CD4-positive, alpha-beta T cell (primary cell): ENCODE data around the gene MED8. TPM values are rescaled to one million over a fixed set of nuclear protein-coding genes. Genes with fewer than 3 reads are reported as not detected.

Source experiments
- ATAC-seq: fragments of 200-7000 bp; cut with Tn5 transposase; one replicate; pipeline ENCODE4 v1.10.0; 2022; ENCODE audit warnings: mild to moderate bottlenecking; ENCODE audit not compliant: poor library complexity
- CTCF ChIA-PET: fragments of 350-600 bp; sonication (Branson Sonifier 250); formaldehyde crosslinking; loops from one replicate; lab custom pipeline; 2021; ENCODE audit warnings: antibody characterized with exemption, inconsistent platforms; lab: Charles Lee
- POLR2A ChIA-PET: fragments of 350-600 bp; sonication (Branson Sonifier 250); formaldehyde crosslinking; loops from one replicate; lab custom pipeline; 2021; ENCODE audit warnings: antibody characterized with exemption, inconsistent platforms; lab: Charles Lee
- DNase-seq, 14 experiments: peaks; one replicate each; pipeline ENCODE4 v3.0.0-alpha.2; 2013 to 2020; ENCODE audit warnings: mixed read lengths in 2 of 14
- H3K27ac ChIP-seq, 2 donors: one replicate each; pipeline versions ENCODE4 v1.5.1 to v1.7.0; 2013; ENCODE audit warnings: low read length in 2 of 2, low read depth in 1 of 2, mild to moderate bottlenecking in 1 of 2
- H3K27me3 ChIP-seq, 2 experiments: 1 replicate in 1 of 2; 2 replicates in 1 of 2; pipeline versions ENCODE4 v1.6.1 to v1.7.0; 2013; ENCODE audit warnings: low read length in 2 of 2, control low read depth in 1 of 2, mild to moderate bottlenecking in 1 of 2, moderate library complexity in 1 of 2; ENCODE audit not compliant: insufficient read depth in 2 of 2, control insufficient read depth in 1 of 2
- H3K36me3 ChIP-seq: one replicate; pipeline ENCODE4 v1.6.1; 2013; ENCODE audit warnings: low read length, control low read depth; ENCODE audit not compliant: insufficient read depth
- H3K4me1 ChIP-seq: one replicate; pipeline ENCODE4 v1.6.1; 2013; ENCODE audit warnings: low read length, control low read depth; ENCODE audit not compliant: insufficient read depth
- H3K4me3 ChIP-seq: one replicate; pipeline ENCODE4 v1.5.1; 2013; ENCODE audit warnings: mild to moderate bottlenecking, low read length, moderate library complexity
- H3K9me3 ChIP-seq, 2 experiments: 1 replicate in 1 of 2; 2 replicates in 1 of 2; pipeline versions ENCODE4 v1.6.1 to v1.7.0; 2013; ENCODE audit warnings: low read length in 2 of 2, mild to moderate bottlenecking in 2 of 2, control low read depth in 1 of 2, moderate library complexity in 1 of 2; ENCODE audit not compliant: control insufficient read depth in 1 of 2, insufficient read depth in 1 of 2
- H3K27ac Mint-ChIP-seq: one replicate; pipeline ENCODE4 v1.8.0; 2020; ENCODE audit warnings: mixed read lengths
- H3K27me3 Mint-ChIP-seq: one replicate; pipeline ENCODE4 v1.8.0; 2021; ENCODE audit warnings: mixed read lengths
- H3K36me3 Mint-ChIP-seq: one replicate; pipeline ENCODE4 v1.8.0; 2021; ENCODE audit warnings: low read depth, mixed read lengths
- H3K4me1 Mint-ChIP-seq: one replicate; pipeline ENCODE4 v1.8.0; 2021; ENCODE audit warnings: low read depth, mixed read lengths
- H3K4me3 Mint-ChIP-seq: one replicate; pipeline ENCODE4 v1.8.0; 2020; ENCODE audit warnings: mild to moderate bottlenecking, mixed read lengths
- H3K9me3 Mint-ChIP-seq: one replicate; pipeline ENCODE4 v1.8.0; 2020; ENCODE audit warnings: mixed read lengths
- intact Hi-C, 2 experiments: fragments of 100-400 bp; cut with DNase I in 1 of 2; cut with micrococcal nuclease in 1 of 2; formaldehyde crosslinking; loops; one replicate each; pipeline versions ENCODE4 v1.15.1 to v1.9.0; 2023 to 2025; cut with DNase I, micrococcal nuclease
- total RNA-seq, 174 experiments: library from RNA in 2 of 174; stranded (reverse) in 2 of 174; gene quantifications; one replicate each; pipeline ENCODE4 v1.2.3 and lab custom pipeline; 2021 to 2026
- TF ChIP-seq, protein P1 (sequence below): fragments of 200-600 bp; IDR thresholded peaks from one replicate; pipeline ENCODE4 v1.8.0; 2022; ENCODE audit warnings: antibody characterized with exemption, mild to moderate bottlenecking

Gene MED8
- total RNA-seq, 2 experiments from 2014 or later, result 14.8 to 17.6 TPM

DNA sequence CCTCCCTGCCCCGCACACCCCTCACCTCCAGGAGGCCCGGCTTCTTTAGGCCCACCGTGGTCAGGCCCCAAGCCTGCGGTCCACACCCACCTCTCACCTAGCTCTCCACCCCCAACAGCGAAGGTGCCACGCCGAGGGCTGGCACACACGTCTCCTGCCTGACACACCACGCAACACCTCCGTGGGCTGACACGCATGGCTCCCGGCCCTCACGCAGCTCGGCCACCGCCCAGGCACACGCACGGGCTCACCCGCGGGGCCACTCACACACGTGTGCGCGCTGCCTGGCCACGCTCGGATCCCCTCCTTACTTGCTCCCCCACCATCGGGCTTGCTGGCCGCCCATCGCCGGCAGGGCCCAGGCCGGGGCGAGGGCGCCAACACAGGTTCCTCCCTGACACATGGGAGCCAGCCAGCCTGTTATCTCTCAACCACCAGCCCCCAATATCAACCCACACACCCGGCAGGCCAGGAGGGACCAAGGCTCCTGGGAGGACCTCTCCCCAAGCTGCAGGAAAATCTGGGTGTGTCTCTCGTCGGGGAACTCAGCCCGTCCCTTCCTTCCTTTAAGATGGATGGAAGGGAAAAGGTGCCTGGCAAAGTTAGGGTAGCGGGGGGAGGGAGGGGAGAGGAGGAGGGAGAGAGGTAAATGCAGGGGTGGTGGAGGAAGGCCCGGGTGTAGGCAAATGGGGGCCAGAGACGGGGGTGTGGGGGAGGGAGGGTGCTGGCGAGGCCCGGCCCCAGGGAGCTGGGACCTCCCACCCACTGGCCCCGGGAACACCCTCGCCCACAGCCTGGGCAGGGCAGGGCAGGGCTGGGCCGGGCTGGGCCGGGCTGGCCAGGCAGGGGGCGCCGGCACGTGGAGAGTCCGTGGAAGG lies 22.3 kb downstream of the MED8 start:
- no peaks in the 10 kb centered on the region for H3K9me3 ChIP-seq
- peak overlapping the region; percentile 52 to 79 for H3K27ac ChIP-seq
- ATAC-seq, result peak; percentile 30
- Mint-ChIP-seq H3K9me3 (no peaks in the 10 kb centered on the region), H3K27me3 (no peaks in the 10 kb centered on the region), H3K4me3 (peak overlapping the region; percentile 92), H3K27ac (peak overlapping the region; percentile 94), H3K4me1 (peaks cover 45% of the 10 kb centered on the region), H3K36me3 (peaks cover 48% of the 10 kb centered on the region)
- ChIA-PET POLR2A (interaction anchor here (1.1 to 2.6 kb wide), 8 partner anchors 9 to 195 kb away, joined by 3 to 24 read pairs (median 6); partner anchors contain the start of genes CDC20, CFAP57, EBNA1BP2 and MED8), CTCF (interaction anchor here (1.0 to 1.7 kb wide), 3 partner anchors 9 to 27 kb away, joined by 3 to 13 read pairs (median 7); partner anchors contain the start of genes CDC20, MED8 and SZT2)
- H3K4me3 ChIP-seq, result peak overlapping the region; percentile 87
- peaks cover 30% of the 10 kb centered on the region for H3K36me3 ChIP-seq
- TF ChIP-seq, protein P1, sequence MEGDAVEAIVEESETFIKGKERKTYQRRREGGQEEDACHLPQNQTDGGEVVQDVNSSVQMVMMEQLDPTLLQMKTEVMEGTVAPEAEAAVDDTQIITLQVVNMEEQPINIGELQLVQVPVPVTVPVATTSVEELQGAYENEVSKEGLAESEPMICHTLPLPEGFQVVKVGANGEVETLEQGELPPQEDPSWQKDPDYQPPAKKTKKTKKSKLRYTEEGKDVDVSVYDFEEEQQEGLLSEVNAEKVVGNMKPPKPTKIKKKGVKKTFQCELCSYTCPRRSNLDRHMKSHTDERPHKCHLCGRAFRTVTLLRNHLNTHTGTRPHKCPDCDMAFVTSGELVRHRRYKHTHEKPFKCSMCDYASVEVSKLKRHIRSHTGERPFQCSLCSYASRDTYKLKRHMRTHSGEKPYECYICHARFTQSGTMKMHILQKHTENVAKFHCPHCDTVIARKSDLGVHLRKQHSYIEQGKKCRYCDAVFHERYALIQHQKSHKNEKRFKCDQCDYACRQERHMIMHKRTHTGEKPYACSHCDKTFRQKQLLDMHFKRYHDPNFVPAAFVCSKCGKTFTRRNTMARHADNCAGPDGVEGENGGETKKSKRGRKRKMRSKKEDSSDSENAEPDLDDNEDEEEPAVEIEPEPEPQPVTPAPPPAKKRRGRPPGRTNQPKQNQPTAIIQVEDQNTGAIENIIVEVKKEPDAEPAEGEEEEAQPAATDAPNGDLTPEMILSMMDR, result no peak
- peaks cover 35% of the 10 kb centered on the region for H3K4me1 ChIP-seq
- DNase-seq, result peak in 9 of 14 experiments; percentile 9 to 67 (median 20)
- intact Hi-C loops, result loop anchor here in 1 of 2 experiments (1.0 to 10.0 kb wide), 2 partner anchors 9 to 578 kb away; partner anchors contain the start of genes CDC20 and IPO13
- no peaks in the 10 kb centered on the region for H3K27me3 ChIP-seq

DNA sequence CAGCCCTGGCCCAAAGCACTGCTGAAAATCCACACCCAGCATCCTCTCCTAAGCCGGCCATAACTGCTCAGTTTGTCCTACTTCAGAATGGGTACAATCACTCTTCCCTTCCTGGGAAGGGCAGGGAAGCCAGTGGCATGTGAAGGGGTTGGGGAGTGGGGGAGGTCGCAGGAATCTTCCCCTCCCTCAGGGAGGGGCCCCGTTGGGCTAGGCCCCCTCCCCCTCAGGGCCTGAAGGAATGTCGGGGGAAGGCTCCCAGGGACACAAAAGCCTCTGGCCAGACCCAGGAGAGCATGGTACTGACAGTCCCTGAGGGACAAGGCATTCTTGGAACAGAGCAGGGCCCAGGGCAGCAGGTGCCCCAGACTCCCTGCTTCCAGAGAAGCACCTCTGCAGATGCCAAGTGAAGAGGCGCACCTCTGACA lies 23.0 kb downstream of the MED8 start:
- peak overlapping the region; percentile 87 for H3K4me3 ChIP-seq
- H3K36me3 ChIP-seq, result peaks cover 35% of the 10 kb centered on the region
- TF ChIP-seq, protein P1, result no peak
- peak overlapping the region; percentile 94 for H3K27ac Mint-ChIP-seq
- intact Hi-C loops, result loop anchor here in 1 of 2 experiments (1.0 to 10.0 kb wide), 2 partner anchors 8 to 578 kb away; partner anchors contain the start of genes CDC20 and IPO13
- H3K9me3 Mint-ChIP-seq, result no peaks in the 10 kb centered on the region
- H3K36me3 Mint-ChIP-seq, result peaks cover 54% of the 10 kb centered on the region
- no peaks in the 10 kb centered on the region for H3K9me3 ChIP-seq
- ATAC-seq (peak; percentile 14), DNase-seq (no peak)
- H3K27me3 Mint-ChIP-seq, result no peaks in the 10 kb centered on the region
- ChIA-PET CTCF (no interaction called here), POLR2A (interaction anchor here (1.1 to 2.6 kb wide), 4 partner anchors 8 to 195 kb away, joined by 4 to 24 read pairs (median 8); partner anchors contain the start of genes CDC20, CFAP57, EBNA1BP2 and MED8)
- peaks cover 44% of the 10 kb centered on the region for H3K4me1 Mint-ChIP-seq
- H3K27me3 ChIP-seq, result no peaks in the 10 kb centered on the region
- peak overlapping the region; percentile 92 for H3K4me3 Mint-ChIP-seq
- peak overlapping the region; percentile 52 to 79 for H3K27ac ChIP-seq
- H3K4me1 ChIP-seq, result peaks cover 35% of the 10 kb centered on the region

DNA sequence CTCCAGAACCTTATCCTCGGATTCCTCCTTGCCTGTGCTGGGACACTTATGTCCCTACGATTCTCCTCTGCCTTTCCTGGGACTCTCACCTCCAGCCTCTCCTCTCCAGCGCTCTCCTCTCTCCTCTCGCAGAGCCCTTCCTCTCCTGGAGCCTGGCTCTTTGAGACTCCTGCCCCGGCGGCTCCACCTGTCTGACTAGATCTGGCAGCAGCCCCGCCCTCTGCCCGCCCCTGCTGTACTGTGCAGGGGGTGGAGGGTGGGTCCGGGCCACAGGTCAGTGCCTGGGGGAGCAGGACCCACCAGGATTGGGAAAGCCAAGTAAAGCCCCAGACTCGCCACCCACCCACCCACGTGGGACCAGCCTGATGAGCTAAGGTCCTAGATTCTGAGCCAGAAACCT lies 23.4 kb downstream of the MED8 start:
- Mint-ChIP-seq H3K36me3 (peaks cover 54% of the 10 kb centered on the region), H3K9me3 (no peaks in the 10 kb centered on the region), H3K4me1 (peaks cover 40% of the 10 kb centered on the region), H3K4me3 (peak overlapping the region; percentile 92), H3K27me3 (no peaks in the 10 kb centered on the region), H3K27ac (peak overlapping the region; percentile 94)
- ATAC-seq, result no peak
- CTCF ChIA-PET, result no interaction called here
- POLR2A ChIA-PET, result interaction anchor here (0.6 to 2.6 kb wide), 2 partner anchors 23 to 24 kb away, joined by 3 to 24 read pairs; partner anchors contain the start of genes MED8 and SZT2
- TF ChIP-seq, protein P1, result no peak
- H3K4me1 ChIP-seq, result peaks cover 35% of the 10 kb centered on the region
- peak overlapping the region; percentile 52 to 79 for H3K27ac ChIP-seq
- DNase-seq, result peak in 1 of 14 experiments; percentile 21
- peaks cover 39% of the 10 kb centered on the region for H3K36me3 ChIP-seq
- no peaks in the 10 kb centered on the region for H3K27me3 ChIP-seq
- H3K9me3 ChIP-seq, result no peaks in the 10 kb centered on the region
- intact Hi-C loops, result loop anchor here in 1 of 2 experiments (10.0 kb wide), 1 partner anchor 579 kb away; the partner anchor contains the start of gene IPO13
- no peak overlapping the region for H3K4me3 ChIP-seq
